PFSK-1 (cell line): Measurements from ENCODE around the gene PNMA8B.

ENCODE experiments used
- POLR2AphosphoS5 ChIP-seq: IDR thresholded peaks from 2 replicates; pipeline ENCODE4 v1.6.1; 2012; ENCODE audit warnings: low read depth, mild to moderate bottlenecking, control low read depth, low read length, moderate library complexity
- REST ChIP-seq, 2 experiments: IDR thresholded peaks; 2 replicates each; pipeline versions ENCODE4 v1.6.1 to v1.8.0; 2011 to 2012; ENCODE audit warnings: low read depth in 2 of 2, low read length in 2 of 2, control low read depth in 1 of 2, inconsistent platforms in 1 of 2, mild to moderate bottlenecking in 1 of 2, moderate library complexity in 1 of 2; ENCODE audit not compliant: insufficient read depth in 1 of 2
- SIN3A ChIP-seq: IDR thresholded peaks from 2 replicates; pipeline ENCODE4 v1.6.1; 2012; ENCODE audit warnings: mild to moderate bottlenecking, low read length, moderate library complexity, borderline replicate concordance; ENCODE audit not compliant: insufficient read depth
- TAF1 ChIP-seq: IDR thresholded peaks from 2 replicates; pipeline ENCODE4 v1.6.1; 2012; ENCODE audit warnings: low read length, control low read depth, borderline replicate concordance; ENCODE audit not compliant: insufficient read depth

GRCh38 chr19:46463516-46463915 lies 32.2 kb downstream of the PNMA8B start:
- TF ChIP-seq TAF1 (no peak), REST (IDR thresholded peaks at IDR 0.05; ENCODE audit: insufficient read depth in 1 of 2, low read depth in 2 of 2, low read length in 2 of 2) (no peak), POLR2AphosphoS5 (no peak), SIN3A (no peak)
